Hematopoietic multipotent progenitor cell treated with erythropoietin and hydrocortisone succinate and interleukin-3 and kit ligand, for 8 days (in vitro differentiated cells): ENCODE measurements around the gene PPP1R1A.
A peak's percentile ranks its signal among the peaks of the same experiment; 100 is the strongest.

ENCODE experiments used
- DNase-seq: peaks from one replicate; pipeline ENCODE4 v3.0.0-alpha.2; 2015

Gene PPP1R1A

DNA sequence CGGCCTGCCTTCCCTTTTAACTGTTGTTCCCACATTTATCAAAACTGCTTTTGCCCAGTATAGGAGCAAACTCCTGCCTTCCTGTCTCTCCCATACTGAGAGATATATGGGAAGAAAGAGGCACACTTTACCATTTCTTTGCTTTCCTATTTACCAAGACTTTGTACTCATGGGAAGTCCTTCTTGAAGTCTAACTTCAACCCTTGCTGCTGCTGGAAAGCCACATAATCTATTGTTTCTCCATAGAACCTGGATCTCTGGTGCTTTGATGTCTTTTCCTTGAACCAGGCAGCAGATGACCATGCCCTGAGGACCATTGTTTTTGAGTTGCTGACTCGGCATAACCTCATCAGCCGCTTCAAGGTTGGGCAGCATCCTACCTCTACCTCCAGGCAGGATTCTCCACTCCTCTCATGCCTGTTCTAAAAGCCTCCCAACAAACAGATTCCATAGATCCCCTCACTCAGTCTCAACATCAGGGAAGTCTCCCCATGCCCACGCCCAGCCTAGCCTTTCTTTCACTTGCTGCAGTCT is 18.4 kb downstream of the PPP1R1A start:
- DNase-seq, result no peak

DNA sequence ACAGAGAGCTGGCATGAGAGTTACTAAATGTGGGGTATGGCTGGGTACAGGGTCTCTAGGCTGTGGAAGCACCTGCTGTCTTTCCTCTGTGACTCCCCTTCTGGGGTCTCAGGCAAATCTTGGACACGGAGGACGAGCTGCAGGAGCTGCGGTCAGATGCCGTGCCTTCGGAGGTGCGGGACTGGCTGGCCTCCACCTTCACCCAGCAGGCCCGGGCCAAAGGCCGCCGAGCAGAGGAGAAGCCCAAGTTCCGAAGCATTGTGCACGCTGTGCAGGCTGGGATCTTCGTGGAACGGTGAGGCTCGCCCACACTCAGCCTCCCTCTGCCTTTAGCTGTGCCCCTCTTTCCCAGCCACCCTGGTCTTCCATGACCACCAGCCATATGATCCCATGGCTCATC is 19.4 kb downstream of the PPP1R1A start:
- no peak for DNase-seq

DNA sequence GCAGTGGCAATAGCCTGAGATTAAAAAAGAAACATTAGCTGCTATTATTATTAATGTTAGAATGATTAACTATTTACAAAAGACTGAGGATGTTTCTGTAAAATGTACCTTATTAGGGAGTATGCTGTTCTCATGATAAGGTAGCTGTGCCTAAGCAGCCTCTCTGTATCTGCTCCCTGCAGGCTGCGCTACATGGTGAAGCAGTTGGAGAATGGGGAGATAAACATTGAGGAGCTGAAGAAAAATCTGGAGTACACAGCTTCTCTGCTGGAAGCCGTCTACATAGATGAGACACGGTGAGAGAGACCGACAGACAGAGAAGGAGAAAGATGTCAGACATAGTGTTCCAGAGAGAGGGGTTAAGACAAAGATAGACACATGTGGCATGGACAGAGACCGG is 21.7 kb downstream of the PPP1R1A start:
- DNase-seq, result peak; percentile 55

DNA sequence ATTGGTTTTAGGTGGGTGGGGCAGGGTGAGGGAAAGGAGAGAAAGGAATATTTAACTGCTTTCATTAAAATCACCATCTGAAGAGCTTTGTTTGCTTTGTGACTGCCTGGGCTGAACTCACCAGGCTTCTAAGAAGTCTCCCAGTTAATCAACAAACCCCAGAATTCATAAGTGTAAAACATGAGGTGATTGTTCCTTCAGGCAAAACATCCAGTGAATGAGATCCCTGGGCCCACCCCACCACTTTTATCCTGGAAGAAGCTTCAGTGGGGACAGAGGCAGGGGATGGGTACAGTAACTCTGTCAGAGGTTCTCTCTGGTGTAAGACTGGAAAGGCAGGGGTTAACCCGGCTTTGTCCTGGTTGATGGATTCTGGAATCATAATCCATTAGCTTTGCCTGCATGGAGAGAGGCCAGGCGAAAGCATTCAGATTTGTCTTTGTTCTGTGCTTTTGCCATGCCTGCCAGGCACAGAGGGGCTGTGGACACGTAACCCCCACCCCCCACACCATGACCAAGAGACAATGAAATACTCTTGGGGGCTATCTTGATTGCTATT is 22.4 kb downstream of the PPP1R1A start:
- DNase-seq, result no peak

DNA sequence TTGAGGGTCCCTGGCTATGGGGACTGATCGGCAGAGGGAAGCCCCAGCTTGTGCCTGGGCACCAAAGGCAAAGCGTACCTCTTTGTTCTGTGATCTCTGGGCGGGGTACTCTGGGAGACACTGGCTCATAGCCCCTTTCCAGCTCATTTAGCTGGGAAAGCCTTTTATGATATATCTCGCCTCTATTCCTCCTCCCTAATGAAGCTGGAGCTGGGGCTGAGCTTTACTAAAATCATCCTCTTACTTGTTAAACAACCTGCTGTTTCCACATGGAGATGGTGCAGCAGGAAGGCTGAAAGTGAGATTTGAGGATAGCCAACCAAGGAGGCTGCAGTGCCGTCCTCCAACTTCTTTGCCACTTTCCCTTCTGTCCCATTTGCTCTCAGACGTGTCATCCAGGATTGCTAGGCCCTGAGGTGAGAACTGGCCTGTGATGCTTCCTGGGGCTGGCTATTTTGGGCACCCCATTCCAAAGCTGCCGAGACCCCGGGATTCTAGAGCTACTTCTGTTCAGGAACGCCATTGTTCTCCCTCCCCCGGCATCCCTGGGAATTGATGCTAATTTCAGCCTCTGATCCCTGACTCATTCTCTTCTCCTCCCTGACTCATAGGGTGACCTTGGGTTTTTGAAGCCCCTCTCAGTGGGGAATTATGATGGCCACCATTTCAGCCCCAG is 23.0 kb downstream of the PPP1R1A start:
- DNase-seq, result no peak

DNA sequence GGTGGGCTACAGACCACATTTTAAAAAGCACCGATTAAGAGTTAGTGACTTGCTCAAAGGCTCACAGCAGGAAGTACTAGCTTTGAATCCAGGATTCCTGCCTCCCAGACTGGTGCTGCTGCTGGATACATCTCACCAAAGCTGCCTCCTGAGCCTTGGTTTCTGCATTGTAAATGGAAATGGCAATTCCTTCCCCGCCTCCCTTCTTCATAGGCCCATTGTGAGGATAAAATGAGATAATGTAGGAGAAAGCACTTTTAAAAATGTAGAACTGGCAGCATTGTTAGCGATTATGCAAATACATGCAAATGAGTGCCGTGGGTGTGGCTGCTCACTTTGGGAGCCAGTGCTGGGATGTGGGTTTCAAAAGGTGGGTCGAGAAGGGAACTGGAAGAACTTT is 23.7 kb downstream of the PPP1R1A start:
- DNase-seq, result no peak

DNA sequence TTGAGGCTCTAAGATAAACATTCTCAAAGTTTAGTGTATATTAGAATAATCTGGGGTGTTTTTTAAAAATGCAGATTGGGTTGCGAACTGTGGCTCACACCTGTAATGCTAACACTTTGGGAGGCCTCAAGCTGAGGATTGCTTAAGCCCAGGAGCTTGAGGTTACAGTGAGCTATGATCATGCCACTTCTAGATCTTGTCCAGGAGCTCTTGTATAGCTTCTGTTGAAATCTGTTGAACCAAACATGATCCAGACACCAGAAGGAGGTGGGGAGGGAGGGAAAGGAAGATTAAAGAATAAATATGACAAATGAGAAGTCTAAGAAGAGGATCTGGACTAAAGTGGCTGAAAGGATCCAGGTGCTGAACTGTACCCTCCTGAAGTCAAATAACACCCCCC is 24.7 kb downstream of the PPP1R1A start:
- no peak for DNase-seq

DNA sequence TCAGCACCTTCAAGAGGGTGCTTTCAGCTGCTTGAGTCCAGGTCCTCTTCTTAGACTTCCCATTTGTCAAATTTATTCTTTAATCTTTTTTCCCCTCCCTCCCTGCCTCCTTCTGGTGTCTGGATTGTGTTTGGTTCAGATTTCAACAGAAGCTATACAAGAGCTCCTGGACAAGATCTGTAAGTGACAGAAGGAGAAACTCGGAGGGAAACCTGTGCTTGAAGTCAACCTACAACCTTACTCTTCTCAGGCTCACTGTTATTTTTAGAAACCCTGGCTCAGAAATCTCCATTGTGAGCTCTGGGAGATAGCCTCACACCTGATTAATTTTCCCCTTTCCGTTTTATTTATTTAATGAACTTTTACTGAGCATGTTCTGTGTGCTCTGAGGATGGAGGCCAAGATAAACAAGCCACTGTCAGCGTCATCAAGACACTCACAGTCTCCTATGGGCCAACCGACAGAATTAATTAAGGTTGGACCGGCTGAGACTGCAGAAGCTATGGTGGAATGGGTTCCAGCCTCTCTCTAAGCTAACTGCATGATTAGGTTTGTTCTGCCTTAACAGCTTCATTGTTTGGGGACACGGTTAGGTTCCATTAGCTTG is 25.6 kb downstream of the PPP1R1A start:
- no peak for DNase-seq

DNA sequence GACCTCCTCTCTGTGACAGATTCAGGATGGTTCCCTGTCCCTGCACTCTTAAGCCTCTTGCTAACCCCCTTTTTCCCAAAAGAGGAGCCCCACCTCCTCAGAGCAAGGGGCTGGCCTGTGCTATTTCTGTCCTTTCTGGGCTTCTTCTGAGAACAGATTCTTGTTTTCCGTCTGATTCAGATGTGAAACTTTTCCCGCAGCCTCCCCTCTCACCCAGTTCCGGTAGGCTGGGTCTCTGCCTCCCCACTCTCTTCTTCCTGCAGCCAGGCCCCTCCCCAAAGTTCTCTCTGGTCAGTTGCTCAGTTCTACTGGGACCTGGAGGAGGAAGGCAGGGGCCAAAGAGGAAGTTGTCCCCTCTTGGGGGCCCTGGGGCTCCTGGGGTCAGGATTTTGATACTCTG is 27.3 kb downstream of the PPP1R1A start:
- no peak for DNase-seq

DNA sequence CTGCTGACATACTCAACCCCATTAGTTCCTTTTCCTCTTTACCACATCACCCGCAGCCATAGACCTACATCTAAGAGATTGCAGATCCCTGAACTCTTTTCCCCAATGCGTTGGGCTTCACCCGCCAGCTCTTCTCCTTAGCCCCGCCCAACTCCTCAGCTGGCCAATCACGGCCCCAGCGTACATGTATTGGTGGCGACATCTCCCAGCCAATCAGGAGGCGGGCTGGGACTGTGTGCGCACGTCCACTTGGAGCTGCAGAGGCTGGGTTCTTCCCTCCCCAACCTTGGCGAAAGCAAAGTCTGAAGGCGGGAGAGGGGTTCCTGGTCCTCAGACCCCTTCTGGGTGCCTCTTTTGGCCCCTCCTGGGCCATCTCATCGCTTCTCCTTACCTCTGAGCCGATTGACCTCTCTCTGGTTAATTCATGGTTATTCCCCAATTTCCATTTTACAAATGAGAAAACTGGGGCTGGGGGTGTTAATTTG is 28.0 kb downstream of the PPP1R1A start:
- DNase-seq, result peak; percentile 89

DNA sequence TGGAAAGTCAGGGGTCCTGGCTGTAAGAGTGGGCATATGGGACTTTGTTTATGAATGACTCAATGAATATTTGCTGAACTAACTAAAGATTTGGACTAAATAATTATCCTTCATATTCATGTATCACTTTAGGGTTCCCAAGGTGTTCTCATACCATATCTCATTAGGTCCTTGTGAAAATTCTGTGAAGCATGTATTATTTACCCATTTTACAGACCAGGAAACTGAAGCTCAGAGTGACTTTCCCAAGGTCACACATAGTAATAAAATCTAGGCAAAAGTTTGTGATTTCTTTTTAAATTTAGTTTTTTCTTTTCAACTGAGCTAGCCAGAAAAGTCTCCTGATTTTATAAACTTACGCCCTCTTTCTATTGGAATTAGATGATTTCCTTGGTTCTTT is 29.7 kb downstream of the PPP1R1A start:
- DNase-seq, result no peak

DNA sequence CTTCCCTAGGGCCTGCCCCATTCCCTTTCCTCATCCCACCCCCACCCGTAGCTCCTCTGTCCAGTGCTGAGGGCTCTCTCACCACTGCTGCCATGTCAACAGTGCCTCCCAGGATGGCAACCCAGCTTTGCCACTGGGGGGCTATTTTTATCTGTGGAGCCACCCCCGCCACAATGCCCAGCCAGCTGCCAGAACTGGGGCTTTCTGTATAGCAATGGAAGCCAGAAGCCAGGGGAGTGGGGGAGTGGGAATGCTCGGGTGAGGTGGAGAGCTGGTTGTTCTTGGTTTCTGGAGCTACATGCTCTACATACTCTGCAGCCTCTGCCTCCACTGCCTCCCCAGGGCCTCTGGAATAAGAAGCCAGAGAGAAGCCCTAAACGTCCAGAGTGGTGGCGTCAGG is 30.1 kb downstream of the PPP1R1A start:
- DNase-seq, result no peak

DNA sequence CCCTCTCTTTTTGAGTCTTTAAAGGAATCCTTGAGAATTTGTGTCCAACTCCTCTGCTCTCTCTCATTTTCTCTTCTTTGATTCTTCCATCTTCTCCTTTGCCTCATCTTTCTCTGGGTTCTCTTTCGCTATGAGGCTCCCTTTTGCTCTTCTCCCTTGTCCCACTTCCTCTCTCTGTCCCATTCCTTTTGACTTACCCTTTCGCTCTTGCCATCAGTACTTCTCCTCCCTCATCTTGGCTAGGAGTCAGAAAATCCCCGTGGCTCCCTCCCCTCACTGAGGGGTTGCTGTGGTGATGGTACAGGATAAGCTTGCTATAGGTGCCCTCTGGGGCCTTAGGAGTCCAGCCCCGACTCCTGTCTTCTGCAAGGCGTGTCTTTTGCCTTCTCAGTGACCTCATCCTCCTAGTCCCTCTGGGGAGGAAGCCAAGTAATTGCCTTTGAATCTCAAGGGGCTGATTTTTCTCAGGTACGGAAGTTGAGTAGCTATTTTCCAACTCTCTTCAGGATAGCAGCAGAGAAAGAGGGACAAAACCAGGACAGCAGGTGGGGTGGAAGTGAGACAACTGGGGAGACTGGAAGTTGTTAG is 32.7 kb downstream of the PPP1R1A start:
- no peak for DNase-seq

DNA sequence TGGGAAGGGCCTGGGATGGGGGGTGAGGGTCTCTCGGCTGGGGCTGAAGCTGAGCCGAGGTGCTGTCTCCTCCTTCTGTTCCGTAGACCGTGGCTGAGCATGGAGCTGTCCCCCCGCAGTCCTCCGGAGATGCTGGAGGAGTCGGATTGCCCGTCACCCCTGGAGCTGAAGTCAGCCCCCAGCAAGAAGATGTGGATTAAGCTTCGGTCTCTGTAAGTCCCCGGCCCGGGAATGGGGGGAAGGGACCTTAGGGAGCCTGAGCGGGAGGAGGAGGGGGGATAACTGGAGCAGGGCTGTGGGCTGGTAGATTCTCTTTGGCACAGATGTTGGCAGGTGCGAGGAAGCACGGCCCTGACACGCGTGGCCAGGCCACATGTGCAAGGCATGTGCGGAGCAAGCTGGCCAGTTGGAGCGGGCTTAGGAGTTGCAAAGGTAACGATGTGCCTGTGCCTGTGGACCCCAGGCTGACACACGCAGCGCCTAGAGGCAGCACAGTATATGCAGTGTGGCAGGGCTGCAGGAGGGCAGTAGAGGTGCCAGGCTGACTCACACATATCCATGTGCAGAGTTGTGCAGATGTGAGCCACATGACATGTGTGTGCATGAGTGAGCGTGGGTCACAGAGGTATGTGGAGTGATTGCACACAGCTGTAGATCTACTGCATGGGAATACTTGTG is 38.5 kb downstream of the PPP1R1A start:
- no peak for DNase-seq

DNA sequence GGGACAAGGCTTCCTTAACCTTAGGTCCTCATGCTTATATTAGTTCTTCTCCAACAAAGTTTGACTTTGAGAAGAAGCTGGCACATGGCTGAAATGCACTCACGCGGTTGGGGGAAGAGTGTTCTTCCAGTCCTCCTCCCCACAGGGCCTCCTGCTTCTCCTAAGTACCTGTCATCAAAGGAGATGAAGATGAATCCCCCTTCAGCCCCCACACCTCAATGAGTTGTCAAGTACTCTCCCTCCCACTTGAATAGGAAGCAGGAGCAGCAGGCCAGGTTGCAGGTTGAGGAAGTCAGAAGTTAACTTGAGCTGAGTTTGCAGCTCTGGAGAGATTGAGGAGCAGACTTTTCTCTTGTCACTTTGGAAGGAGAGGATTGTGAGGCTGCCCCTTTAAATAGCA is 41.9 kb downstream of the PPP1R1A start:
- no peak for DNase-seq

DNA sequence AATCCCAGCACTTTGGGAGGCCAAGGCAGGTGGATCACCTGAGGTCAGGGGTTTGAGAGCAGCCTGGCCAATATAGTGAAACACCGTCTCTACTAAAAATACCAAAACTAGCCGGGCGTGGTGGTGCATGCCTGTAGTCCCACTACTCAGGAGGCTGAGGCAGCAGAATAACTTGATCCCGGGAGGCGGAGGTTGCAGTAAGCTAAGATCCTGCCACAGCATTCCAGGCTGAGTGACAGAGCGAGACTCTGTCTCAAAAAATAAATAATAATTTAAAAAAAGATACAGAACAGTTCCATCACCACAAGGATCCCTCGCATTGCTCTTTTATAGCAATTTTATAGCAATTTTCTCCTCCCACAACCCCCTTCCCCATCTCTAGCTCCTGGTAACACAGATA is 43.7 kb downstream of the PPP1R1A start:
- no peak for DNase-seq

DNA sequence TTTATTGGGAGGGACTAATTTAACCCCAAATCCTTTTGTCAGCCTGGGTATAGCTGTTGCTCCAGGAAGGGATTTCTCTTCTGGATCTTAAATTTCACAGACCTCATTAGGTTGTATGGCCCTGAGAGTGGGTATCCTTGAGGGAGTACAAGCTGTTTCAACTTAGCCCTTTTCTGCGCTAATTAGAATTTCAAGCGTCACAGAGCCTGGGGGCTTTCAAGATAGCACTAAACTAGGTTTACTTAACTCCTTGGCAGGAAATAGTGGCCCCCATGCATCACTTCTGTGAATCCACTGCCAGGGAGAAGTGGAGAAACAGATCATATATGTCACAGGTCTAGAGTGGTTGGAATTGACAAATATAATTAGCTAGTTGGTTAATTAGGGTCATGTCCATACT is 44.9 kb downstream of the PPP1R1A start:
- no peak for DNase-seq

DNA sequence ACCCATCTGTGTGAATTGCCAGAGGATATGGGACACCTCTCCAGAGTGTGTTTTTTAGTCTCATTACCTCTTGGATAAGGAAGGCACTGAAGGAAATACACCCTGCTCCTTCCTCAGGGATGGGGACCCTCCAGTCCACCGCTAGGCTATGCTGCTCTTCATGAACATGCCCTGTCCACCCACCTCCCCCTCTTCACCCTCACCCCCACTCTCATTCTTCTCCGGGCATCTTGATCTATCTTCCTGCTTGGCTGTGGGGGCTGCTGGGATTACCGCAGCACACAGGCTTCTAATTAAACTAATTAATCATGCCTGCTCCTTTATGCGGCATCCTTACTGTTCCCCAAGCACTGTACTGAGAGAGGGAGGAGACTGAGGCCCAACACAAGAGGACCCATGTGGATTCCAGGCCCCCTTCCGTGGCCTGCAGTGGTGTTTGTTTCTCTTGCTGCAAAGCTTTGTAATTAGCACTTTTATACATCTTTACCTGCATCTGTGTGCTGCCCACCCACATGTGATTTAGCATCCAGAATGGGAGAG is 46.6 kb downstream of the PPP1R1A start:
- DNase-seq, result no peak

DNA sequence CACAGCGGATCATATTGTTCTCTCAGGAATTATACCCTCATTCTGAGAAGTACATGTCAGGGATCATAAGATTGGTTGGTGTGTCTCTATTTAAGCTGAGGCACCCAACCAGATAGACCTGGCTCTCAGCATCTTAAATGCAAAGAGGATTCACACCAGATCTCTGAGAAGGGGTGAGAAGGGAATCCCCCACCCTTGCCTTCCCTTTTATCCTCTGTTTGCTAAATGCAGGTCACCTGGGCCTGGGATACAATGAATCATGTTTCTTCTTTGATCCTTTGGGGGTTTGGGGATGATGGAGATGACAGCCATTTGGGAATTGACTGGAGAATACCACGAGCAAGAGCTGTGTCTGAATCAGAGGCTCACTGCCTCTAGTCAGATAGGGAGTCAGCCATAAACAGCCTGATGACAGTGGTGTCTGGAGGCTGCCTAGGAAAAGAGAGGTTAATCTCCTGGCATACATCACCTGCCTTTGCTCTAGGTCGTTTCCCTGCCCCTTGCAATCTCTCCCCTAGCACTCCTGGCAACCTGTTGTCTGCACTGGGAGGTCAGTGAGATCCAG is 50.2 kb downstream of the PPP1R1A start:
- no peak for DNase-seq

DNA sequence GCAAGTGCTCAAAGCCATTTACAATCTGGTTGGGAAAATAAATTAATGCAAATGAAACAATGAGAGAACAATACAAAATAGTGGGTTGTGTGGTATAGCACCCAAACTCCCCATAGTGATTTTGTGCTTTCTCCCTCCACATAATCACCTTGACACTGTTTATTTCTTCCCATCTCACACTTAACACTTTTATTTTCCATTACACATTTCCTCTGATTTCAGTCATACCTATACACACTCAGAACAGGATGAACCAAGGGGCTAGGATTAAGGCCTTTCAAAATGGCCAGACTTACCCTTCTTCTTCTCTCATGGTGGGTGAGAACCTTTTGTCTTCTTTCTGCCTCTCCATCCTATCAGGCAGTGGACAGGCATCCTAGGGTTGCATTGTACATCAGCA is 53.0 kb downstream of the PPP1R1A start:
- no peak for DNase-seq

DNA sequence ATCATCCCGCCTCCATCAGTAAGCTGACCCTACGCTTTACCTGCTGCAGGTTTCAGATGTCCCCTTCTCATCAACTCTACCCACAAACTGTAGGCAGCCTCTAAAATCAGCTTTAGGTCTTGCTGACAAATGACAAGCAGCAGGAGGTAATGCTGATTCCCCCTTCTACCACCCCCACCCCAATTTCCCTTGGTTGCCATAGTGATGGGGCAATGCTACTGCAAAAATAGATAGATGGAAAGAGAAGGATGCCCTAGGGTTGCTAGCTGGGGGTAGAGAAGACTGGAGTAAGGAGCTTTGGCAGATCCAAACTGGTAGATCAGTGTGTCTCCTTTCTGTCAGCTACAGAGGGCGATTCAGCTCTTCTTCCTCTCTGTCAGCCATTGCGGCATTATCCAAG is 58.9 kb downstream of the PPP1R1A start:
- DNase-seq, result no peak
